Measurements from ENCODE around the gene NRAS.

- TF ChIP-seq CTCF (optimal IDR thresholded peaks at IDR 0.05 in 1 of 3, IDR thresholded peaks at IDR 0.05 in 1 of 3, conservative IDR thresholded peaks at IDR 0.05 in 1 of 3; ENCODE audit: extremely low read depth in 1 of 3, insufficient read depth in 2 of 3, low read length in 3 of 3) (no peak), EZH2 (IDR thresholded peaks at IDR 0.05; ENCODE audit: low read length) (no peak)
Measured at GRCh38 chr1:114718661-114719423, 2.3 kb upstream of the NRAS start.
